Right renal pelvis (tissue), 4 donors: ENCODE data around the gene CIB4. TPM values are rescaled to one million over a fixed set of nuclear protein-coding genes. Genes with fewer than 3 reads are reported as not detected.

Experiments used
- DNase-seq, 4 donors: peaks; one replicate each; pipeline ENCODE4 v3.0.0-alpha.2; 2013; ENCODE audit warnings: low read depth in 4 of 4, low spot score in 3 of 4, missing footprints in 1 of 4
- polyA plus RNA-seq, 4 donors: library from polyadenylated mRNA; unstranded; fragments of 120-200 nt; gene quantifications; one replicate each; pipeline ENCODE4 v1.2.1, GENCODE V29; 2013; ENCODE audit not compliant: insufficient read length in 4 of 4

CIB4 gene
- polyA plus RNA-seq: 1 to 10 TPM in 1 of 4 donors, under 1 TPM in 3; 0.30 to 1.2 (median 0.61) TPM

DNA sequence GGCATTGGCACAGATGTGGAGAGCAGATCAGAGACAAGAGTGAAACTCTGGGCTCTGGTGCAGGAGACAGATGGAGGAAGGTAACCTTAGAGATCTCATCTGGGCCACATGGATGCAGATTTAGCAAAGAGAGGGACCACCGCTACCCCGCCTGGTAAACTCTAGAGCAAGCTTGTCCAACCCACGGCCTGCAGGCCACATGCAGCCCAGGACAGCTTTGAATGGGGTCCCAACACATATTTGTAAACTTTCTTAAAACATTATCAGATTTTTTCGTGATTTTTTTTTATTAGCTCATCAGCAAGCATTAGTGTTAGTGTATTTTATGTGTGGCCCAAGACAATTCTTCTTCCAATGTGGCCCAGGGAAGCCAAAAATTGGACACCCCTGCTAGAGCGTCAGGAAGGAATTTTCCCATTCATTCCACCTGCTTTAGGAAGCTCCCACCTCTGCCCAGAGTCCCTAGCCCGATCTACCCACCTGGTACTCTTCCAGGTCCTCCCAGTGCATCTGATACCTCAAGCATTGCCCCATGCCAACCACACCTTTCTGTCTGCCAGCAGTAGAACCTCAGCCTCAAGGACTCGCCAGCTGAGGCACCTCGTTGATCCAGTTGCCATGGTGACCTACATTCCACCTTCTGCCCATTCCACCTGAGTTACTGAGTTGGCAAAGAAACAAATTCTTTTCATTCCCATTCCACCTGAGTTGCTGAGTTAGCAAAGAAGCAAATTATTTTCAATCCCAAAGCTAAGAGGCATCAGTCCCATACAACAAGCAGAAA lies at the start of gene CIB4:
TSS of gene CIB4 (minus strand) at position 586 of the 784 bp plus-strand sequence. CDS start at position 534, 52 bp downstream.
- peak in 1 of 4 donors; percentile 25 for DNase-seq

DNA sequence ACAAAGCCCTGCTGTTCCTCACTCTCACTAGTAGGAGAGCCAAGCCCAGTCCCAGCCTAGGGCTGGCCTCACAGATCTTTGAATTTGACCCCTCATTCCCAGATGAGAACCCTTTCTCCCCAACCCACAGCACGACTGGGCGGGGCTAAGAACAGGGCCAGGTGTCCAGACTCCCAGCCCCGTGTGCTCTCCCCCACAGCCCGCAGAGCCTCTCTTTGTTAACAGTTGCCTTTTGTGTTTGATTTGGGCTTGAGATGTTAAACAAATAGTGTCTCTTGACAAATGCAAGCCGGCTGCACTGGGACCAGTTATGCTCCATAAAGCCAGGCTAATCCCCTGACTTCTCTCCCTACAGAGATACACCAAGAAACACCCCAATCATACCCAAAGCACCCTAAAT lies 46.6 kb upstream of the CIB4 start:
- no peak for DNase-seq

DNA sequence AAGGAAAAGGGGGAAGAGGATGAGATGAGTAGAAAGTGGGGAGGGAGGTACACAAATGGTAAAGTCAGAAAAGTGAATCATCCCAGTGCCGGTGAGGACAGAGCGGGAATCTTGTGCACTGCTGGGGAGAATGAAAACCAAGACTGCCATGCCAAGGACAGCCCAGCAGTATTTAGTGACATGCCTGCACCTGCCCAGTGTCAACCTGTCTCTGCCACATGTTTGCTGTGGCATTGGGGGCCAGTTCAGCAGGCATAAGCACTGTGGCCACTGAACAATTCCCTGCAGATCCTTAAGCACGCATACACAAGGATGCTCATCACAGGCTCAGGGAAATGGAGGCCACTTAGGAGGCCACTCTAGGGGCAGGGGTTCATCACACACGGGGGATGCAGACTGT lies 46.2 kb upstream of the CIB4 start:
- DNase-seq: no peak

DNA sequence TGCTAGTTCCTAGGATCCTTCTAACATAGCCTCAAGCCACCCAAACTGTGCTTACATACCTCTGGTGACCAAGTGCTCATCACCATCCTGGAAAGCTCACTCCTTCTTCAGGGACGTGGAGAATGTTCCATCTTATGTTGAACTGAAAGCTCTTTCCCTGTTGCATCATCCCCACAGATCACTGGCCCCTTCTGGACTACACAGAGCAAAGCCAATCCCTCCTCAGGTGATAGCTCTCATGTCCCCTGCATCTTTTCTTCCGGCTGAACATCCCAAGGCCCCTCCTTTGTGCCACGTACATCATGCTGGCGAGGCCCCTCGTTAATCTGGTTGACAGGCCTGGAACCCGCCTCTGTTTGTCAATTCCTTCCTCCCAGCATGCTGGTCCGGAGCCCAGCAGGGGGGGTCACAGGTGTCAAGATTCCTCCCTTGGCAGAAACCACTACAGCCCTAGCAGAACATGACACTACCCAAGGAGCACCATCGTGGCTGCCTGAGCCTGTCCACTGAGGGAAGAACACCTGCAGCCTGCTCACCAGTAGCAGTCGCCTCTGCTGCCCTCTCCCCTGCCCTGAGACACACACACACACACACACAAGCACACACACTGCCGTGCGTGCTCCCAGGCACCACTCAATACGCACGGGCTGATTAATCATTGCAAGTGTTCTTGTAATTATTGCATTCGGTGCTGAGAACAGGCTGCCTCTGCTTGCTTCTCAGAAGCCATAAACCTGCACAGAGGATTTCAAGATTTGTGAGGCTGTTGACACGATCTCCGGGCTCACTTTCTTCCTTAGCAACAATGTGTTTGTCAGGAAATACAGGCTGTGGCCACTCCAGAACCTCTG lies 45.0 kb upstream of the CIB4 start:
- peak in 3 of 4 donors; percentile 67 to 77 (median 68) for DNase-seq

GRCh38 chr2:26685341-26685740 lies 44.2 kb upstream of the CIB4 start:
- no peak for DNase-seq

GRCh38 chr2:26683583-26683982 lies 42.4 kb upstream of the CIB4 start:
- no peak for DNase-seq

GRCh38 chr2:26682155-26682554 lies 41.0 kb upstream of the CIB4 start:
- DNase-seq: no peak

- DNase-seq: no peak
These were observed 40.5 kb upstream of the CIB4 start for GRCh38 chr2:26681656-26682055.

DNA sequence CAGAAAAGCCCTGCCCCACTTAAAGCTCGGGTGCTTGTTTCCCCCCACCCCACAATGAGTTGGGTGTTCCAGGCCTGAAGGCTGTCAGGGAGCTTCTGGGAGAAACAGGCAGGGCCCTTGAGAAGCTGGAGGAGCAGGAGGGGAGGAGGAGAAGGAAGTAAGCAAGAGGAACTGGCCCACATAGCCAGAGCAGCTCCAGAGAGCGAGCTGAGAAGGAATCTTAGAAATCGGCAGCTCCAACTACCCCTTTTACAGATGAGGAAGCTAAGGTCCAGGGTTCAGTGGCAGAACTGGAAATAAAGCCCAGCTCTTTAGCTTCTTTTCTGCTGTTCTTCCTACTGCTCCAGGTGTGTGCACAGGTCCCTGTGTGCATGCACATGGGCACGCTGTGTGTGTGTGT lies 38.7 kb upstream of the CIB4 start:
- no peak for DNase-seq

DNA sequence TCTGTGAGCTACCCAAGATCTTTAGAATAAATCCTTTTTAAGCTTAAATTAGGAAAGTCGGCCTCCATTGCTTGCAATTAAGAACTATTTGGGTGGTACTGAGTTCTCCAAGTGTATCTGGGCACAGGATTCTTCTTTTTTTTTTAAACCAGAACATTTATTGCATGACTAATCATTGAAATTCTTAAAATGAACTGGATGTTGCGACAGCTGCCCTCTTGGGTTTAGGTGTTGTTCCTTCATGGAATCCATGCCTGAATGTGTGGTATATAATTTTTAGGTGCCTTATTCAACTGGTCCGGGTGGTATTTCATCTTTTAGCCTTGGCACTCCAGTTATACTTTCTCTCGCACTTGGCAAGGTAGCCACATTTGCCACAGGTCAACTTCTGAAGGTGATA lies 36.9 kb upstream of the CIB4 start:
- no peak for DNase-seq

GRCh38 chr2:26675651-26676255 lies 34.6 kb upstream of the CIB4 start:
- no peak for DNase-seq

GRCh38 chr2:26674771-26675170 lies 33.6 kb upstream of the CIB4 start:
- no peak for DNase-seq

DNA sequence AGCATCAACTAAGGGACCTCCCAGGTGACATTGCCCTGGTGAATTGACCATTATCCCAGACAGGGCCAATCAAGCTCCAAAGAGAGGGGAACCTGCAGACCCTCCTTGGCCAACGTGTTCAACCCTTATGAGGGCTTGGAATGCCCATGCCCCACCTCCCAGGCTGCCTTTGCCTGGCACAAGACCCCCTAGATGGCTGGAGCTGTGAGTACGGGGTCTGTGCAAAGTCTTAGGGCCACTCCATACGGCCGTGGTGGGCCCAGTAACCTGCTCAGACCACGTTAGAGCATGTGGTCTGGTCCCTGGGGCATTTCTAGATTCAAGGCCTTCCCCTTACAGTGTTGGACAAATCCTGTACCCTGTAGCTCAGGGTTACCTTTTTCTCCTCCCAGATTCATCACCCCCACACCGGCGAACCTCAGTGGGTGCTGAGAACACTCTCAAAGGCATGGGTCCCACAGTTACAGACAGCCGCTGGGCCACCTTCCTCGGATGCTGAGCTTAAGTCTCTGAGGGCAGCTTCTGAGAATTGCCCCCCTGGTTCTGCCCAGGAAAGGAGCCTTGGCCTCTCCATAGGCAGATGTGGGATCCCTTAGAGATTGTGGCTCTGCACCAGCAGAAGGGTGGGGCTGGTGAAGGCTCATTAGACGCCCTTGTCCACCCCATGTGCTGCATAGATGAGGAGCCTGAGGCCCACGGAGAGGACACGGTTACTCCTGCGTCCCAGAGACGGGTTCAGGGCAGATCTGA lies 33.0 kb upstream of the CIB4 start:
- DNase-seq: no peak

- DNase-seq: no peak
These were observed 31.7 kb upstream of the CIB4 start for GRCh38 chr2:26672818-26673393.

DNA sequence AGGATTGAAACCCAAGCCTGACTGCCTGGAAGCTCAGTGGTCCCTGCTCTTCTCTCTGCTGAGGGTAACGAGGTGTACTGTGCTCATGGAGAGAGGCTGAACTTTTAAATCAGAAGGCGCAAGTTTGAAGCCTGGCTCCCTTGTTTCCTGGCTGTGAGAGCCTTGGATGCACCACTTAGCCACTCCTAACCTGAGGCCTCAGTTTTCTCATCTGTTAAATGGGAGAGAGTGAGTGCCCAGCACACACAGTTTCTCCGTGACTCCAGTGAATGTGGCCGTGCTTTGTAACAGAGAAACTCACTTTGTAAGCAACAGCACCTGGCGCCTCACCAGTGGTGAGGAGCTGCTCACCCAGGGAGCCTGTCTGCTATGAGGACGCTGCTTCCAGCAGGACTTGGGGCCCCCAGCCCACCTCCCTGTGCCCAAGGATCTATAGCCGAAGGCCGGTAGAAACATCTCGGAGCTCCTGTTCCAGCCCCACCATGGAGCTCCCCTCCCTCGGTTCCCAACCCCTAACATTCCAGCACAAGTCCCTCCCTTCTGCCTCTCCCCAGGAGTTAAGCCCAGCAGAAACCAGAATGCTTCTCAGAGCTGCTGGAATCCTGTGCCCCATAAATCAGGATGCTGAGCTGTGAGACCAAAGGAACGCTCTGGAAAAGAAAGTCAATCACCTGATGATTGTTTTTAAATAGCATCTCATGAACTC lies 31.1 kb upstream of the CIB4 start:
- DNase-seq: no peak

DNA sequence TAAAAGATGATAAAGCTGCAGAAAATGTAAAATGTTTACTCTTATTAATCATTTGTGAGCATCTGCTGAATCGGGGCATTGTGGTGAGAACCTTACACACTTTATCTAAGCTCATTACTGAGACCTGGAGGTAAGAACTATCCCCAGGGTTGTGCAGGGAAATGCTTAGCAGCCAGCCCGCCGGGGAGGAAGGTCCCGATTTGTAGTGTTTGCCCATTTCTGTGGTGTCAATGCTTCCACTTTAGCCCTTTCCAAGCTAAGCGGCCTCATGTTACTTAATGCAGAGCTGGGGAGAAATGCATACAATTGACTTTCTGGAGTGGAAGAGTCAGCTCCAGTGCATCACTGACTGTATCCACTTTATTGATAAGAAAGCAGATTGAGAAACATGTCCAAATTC lies 30.5 kb upstream of the CIB4 start:
- no peak for DNase-seq

DNA sequence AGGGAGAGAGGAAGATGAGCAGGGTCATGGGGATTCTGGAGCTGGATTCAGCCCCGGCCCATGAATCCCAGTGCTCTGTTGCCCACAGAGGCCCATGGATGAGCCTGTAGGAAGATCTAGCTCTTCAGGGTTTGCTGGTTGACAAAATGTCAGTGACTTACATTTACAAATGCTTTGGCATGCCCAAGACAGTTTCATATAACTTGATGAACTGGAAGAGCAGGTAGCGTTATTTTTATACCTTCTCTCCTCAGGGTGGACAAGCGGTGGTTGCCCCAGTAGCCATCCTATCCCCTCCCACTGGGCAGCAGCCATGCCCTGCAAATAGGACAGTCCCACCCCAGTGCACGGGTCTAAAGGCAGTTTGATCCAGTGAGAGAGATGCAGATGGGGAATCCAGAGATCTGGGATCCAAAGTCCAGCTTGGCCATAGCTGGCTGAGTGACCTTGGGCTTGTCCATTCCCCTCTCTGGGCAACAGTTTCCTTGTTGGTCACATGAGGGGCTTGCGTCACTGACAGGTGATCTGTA lies 29.8 kb upstream of the CIB4 start:
- no peak for DNase-seq

- DNase-seq: no peak
These were observed 29.0 kb upstream of the CIB4 start for GRCh38 chr2:26670171-26670570.
